NCI-H1105 (cell line): ENCODE data around the gene EVI5L.

ENCODE experiments used
- DNase-seq: peaks from one replicate; lab custom pipeline; 2025; lab: John Stamatoyannopoulos, UW

The EVI5L gene

GRCh38 chr19:7898967-7899366, 68.9 kb downstream of the EVI5L start:
- no peak for DNase-seq

- no peak for DNase-seq
Observed at GRCh38 chr19:7899751-7900378, 69.8 kb downstream of the EVI5L start.

- no peak for DNase-seq
Observed at GRCh38 chr19:7900401-7900870, 70.4 kb downstream of the EVI5L start.

- no peak for DNase-seq
Observed at GRCh38 chr19:7900931-7901330, 70.9 kb downstream of the EVI5L start.

GRCh38 chr19:7901337-7901736, 71.3 kb downstream of the EVI5L start:
- no peak for DNase-seq

GRCh38 chr19:7902796-7903243, 72.8 kb downstream of the EVI5L start:
- no peak for DNase-seq

- DNase-seq: peak; percentile 100
Observed at GRCh38 chr19:7903244-7904073, 73.4 kb downstream of the EVI5L start, which contains the start of gene MAP2K7. TSS of gene MAP2K7 (plus strand) at chr19:7903877. CDS start at chr19:7903945, 68 bp downstream.

- DNase-seq: peak; percentile 46
Observed at GRCh38 chr19:7904074-7905020, 74.3 kb downstream of the EVI5L start.

GRCh38 chr19:7905268-7905667, 75.2 kb downstream of the EVI5L start:
- DNase-seq: no peak

- DNase-seq: no peak
Observed at GRCh38 chr19:7905859-7906258, 75.8 kb downstream of the EVI5L start.

GRCh38 chr19:7907122-7907521, 77.1 kb downstream of the EVI5L start:
- no peak for DNase-seq

GRCh38 chr19:7907544-7907943, 77.5 kb downstream of the EVI5L start:
- no peak for DNase-seq

- DNase-seq: no peak
Observed at GRCh38 chr19:7908078-7908699, 78.2 kb downstream of the EVI5L start.

- DNase-seq: no peak
Observed at GRCh38 chr19:7908742-7909461, 78.9 kb downstream of the EVI5L start.

GRCh38 chr19:7909471-7910067, 79.6 kb downstream of the EVI5L start:
- no peak for DNase-seq

GRCh38 chr19:7910321-7911161, 80.5 kb downstream of the EVI5L start:
- DNase-seq: no peak

GRCh38 chr19:7911508-7912143, 81.6 kb downstream of the EVI5L start:
- DNase-seq: no peak

- DNase-seq: no peak
Observed at GRCh38 chr19:7912144-7912696, 82.2 kb downstream of the EVI5L start.
